HEK293 (cell line): Measurements from ENCODE around the gene MACROD1.

Experiments used
- EGR2 ChIP-seq: fragments of 450-650 bp; formaldehyde crosslinking; IDR thresholded peaks from 2 replicates; pipeline ENCODE4 v1.5.1; 2016; ENCODE audit warnings: low read depth, missing biosample characterization, missing genetic modification characterization
- MZF1 ChIP-seq: fragments of 450-650 bp; formaldehyde crosslinking; IDR thresholded peaks from 2 replicates; pipeline ENCODE4 v1.5.1; 2017; ENCODE audit warnings: missing biosample characterization, missing genetic modification characterization, borderline replicate concordance
- PRDM1 ChIP-seq: fragments of 450-650 bp; formaldehyde crosslinking; IDR thresholded peaks from 2 replicates; pipeline ENCODE4; 2016; ENCODE audit warnings: missing biosample characterization, missing genetic modification characterization
- SCRT1 ChIP-seq: fragments of 450-650 bp; formaldehyde crosslinking; IDR thresholded peaks from 2 replicates; pipeline ENCODE4 v1.5.1; 2016; ENCODE audit warnings: missing biosample characterization, missing genetic modification characterization, borderline replicate concordance
- ZBTB17 ChIP-seq: fragments of 450-650 bp; formaldehyde crosslinking; IDR thresholded peaks from 2 replicates; pipeline ENCODE4 v1.5.1; 2016; ENCODE audit warnings: missing biosample characterization, missing genetic modification characterization
- ZBTB20 ChIP-seq: fragments of 450-650 bp; formaldehyde crosslinking; IDR thresholded peaks from 2 replicates; pipeline ENCODE4 v1.5.1; 2016; ENCODE audit warnings: missing biosample characterization, missing genetic modification characterization
- ZEB2 ChIP-seq: fragments of 450-650 bp; formaldehyde crosslinking; IDR thresholded peaks from 2 replicates; pipeline ENCODE4 v1.5.1; 2016; ENCODE audit warnings: missing biosample characterization, missing genetic modification characterization
- ZFHX2 ChIP-seq: fragments of 450-650 bp; formaldehyde crosslinking; conservative IDR thresholded peaks from 2 replicates; pipeline ENCODE4 v1.5.1; 2016; ENCODE audit warnings: missing biosample characterization, missing genetic modification characterization
- ZFP3 ChIP-seq: fragments of 450-650 bp; formaldehyde crosslinking; IDR thresholded peaks from 2 replicates; pipeline ENCODE4 v1.5.1; 2016; ENCODE audit warnings: low read depth, missing biosample characterization, missing genetic modification characterization
- ZFP37 ChIP-seq: fragments of 450-650 bp; formaldehyde crosslinking; IDR thresholded peaks from 2 replicates; pipeline ENCODE4 v1.5.1; 2016; ENCODE audit warnings: missing biosample characterization, missing genetic modification characterization
- ZIC2 ChIP-seq: fragments of 450-650 bp; formaldehyde crosslinking; IDR thresholded peaks from 2 replicates; pipeline ENCODE4 v1.5.1; 2016; ENCODE audit warnings: missing biosample characterization, missing genetic modification characterization
- ZNF10 ChIP-seq: fragments of 450-650 bp; formaldehyde crosslinking; IDR thresholded peaks from 2 replicates; pipeline ENCODE4 v1.5.1; 2017; ENCODE audit warnings: missing biosample characterization, missing genetic modification characterization
- ZNF112 ChIP-seq: fragments of 450-650 bp; formaldehyde crosslinking; IDR thresholded peaks from 2 replicates; pipeline ENCODE4 v1.5.0; 2017; ENCODE audit warnings: missing biosample characterization, missing genetic modification characterization
- ZNF155 ChIP-seq: fragments of 450-650 bp; formaldehyde crosslinking; IDR thresholded peaks from 2 replicates; pipeline ENCODE4 v1.5.1; 2016; ENCODE audit warnings: missing biosample characterization, missing genetic modification characterization
- ZNF214 ChIP-seq: fragments of 450-650 bp; formaldehyde crosslinking; IDR thresholded peaks from 2 replicates; pipeline ENCODE4 v1.5.1; 2017; ENCODE audit warnings: missing biosample characterization, mild to moderate bottlenecking, missing genetic modification characterization, borderline replicate concordance
- ZNF544 ChIP-seq: fragments of 450-650 bp; formaldehyde crosslinking; IDR thresholded peaks from 2 replicates; pipeline ENCODE4 v1.5.0; 2017; ENCODE audit warnings: missing biosample characterization, missing genetic modification characterization
- ZNF629 ChIP-seq: fragments of 450-650 bp; formaldehyde crosslinking; IDR thresholded peaks from 2 replicates; pipeline ENCODE4 v1.5.1; 2017; ENCODE audit warnings: missing biosample characterization, missing genetic modification characterization
- ZNF707 ChIP-seq: fragments of 450-650 bp; formaldehyde crosslinking; IDR thresholded peaks from 2 replicates; pipeline ENCODE4 v1.5.1; 2016; ENCODE audit warnings: missing biosample characterization, missing genetic modification characterization
- ZNF792 ChIP-seq: fragments of 450-650 bp; formaldehyde crosslinking; IDR thresholded peaks from 2 replicates; pipeline ENCODE4 v1.5.1; 2016; ENCODE audit warnings: missing biosample characterization, missing genetic modification characterization
- ZSCAN16 ChIP-seq: fragments of 450-650 bp; formaldehyde crosslinking; IDR thresholded peaks from 2 replicates; pipeline ENCODE4 v1.5.1; 2016; ENCODE audit warnings: missing biosample characterization, missing genetic modification characterization
- TF ChIP-seq, protein P1 (sequence below): fragments of 450-650 bp; formaldehyde crosslinking; IDR thresholded peaks from 2 replicates; pipeline ENCODE4 v1.5.1; 2017; ENCODE audit warnings: missing biosample characterization, missing genetic modification characterization
- TF ChIP-seq, protein P2 (sequence below): fragments of 450-650 bp; formaldehyde crosslinking; IDR thresholded peaks from 2 replicates; pipeline ENCODE4 v1.5.1; 2016; ENCODE audit warnings: missing biosample characterization, missing genetic modification characterization
- TF ChIP-seq, protein P3 (sequence below): fragments of 450-650 bp; formaldehyde crosslinking; IDR thresholded peaks from 2 replicates; pipeline ENCODE4 v1.5.1; 2016; ENCODE audit warnings: missing biosample characterization, missing genetic modification characterization
- TF ChIP-seq, protein P4 (sequence below): fragments of 450-650 bp; formaldehyde crosslinking; IDR thresholded peaks from 2 replicates; pipeline ENCODE4 v1.5.1; 2016; ENCODE audit warnings: missing biosample characterization, missing genetic modification characterization
- TF ChIP-seq, protein P5 (sequence below): fragments of 450-650 bp; formaldehyde crosslinking; IDR thresholded peaks from 2 replicates; pipeline ENCODE4 v1.5.1; 2016; ENCODE audit warnings: missing biosample characterization, missing genetic modification characterization
- TF ChIP-seq, protein P6 (sequence below): fragments of 450-650 bp; formaldehyde crosslinking; IDR thresholded peaks from 2 replicates; pipeline ENCODE4 v1.5.1; 2016; ENCODE audit warnings: missing biosample characterization, missing genetic modification characterization

MACROD1 gene

DNA sequence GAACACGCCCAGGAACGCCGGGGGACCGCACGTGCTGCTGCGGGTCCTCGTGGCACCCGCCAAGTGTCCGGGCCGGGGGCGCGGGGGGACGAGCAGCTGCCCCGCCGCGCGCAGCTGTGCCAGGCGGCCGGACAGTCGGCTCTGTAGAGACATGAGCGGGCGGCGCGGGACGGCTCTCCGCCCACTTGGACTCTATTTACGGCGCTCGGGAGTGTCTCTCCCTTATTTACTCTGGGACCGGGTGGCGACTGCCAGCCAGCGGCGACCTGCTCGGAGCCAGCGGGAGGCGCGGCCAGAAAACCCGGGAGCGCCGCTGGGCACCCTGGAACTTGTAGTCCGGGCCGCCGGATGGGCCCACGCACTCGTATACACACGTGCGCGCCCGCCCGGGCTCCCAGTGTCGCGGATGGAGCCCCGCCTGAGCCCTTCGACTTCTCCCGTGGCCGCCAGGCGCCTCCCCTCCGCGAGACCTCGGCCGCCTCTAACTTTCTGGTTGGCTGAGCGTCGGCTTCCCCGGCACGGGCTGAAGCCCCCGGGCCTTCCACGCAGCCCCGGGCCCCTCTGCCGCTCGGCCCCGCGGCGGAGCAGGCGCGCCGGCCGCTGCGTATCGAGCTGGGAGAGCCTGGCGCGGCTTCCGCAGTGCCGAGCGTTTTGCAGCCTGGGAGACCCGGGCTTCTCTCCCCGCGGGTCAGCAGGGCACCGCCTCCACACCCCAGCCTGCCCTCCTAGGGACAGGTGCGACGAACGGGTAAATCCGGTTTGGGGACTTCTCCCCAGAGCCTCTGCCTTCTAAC, at the start of gene MACROD1 (continued):
- TF ChIP-seq, protein P1, sequence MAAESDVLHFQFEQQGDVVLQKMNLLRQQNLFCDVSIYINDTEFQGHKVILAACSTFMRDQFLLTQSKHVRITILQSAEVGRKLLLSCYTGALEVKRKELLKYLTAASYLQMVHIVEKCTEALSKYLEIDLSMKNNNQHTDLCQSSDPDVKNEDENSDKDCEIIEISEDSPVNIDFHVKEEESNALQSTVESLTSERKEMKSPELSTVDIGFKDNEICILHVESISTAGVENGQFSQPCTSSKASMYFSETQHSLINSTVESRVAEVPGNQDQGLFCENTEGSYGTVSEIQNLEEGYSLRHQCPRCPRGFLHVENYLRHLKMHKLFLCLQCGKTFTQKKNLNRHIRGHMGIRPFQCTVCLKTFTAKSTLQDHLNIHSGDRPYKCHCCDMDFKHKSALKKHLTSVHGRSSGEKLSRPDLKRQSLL (tag by site-specific recombination): no peak
- TF ChIP-seq ZNF629: no peak
- TF ChIP-seq, protein P2, sequence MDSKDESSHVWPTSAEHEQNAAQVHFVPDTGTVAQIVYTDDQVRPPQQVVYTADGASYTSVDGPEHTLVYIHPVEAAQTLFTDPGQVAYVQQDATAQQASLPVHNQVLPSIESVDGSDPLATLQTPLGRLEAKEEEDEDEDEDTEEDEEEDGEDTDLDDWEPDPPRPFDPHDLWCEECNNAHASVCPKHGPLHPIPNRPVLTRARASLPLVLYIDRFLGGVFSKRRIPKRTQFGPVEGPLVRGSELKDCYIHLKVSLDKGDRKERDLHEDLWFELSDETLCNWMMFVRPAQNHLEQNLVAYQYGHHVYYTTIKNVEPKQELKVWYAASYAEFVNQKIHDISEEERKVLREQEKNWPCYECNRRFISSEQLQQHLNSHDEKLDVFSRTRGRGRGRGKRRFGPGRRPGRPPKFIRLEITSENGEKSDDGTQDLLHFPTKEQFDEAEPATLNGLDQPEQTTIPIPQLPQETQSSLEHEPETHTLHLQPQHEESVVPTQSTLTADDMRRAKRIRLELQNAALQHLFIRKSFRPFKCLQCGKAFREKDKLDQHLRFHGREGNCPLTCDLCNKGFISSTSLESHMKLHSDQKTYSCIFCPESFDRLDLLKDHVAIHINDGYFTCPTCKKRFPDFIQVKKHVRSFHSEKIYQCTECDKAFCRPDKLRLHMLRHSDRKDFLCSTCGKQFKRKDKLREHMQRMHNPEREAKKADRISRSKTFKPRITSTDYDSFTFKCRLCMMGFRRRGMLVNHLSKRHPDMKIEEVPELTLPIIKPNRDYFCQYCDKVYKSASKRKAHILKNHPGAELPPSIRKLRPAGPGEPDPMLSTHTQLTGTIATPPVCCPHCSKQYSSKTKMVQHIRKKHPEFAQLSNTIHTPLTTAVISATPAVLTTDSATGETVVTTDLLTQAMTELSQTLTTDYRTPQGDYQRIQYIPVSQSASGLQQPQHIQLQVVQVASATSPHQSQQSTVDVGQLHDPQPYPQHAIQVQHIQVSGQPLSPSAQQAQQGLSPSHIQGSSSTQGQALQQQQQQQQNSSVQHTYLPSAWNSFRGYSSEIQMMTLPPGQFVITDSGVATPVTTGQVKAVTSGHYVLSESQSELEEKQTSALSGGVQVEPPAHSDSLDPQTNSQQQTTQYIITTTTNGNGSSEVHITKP (tag by site-specific recombination): peak; percentile 40; the same call in 1 of the 2 replicates
- TF ChIP-seq ZBTB20: peak; percentile 96
- peak; percentile 36; the same call in 1 of the 2 replicates for TF ChIP-seq EGR2
- TF ChIP-seq, protein P3, sequence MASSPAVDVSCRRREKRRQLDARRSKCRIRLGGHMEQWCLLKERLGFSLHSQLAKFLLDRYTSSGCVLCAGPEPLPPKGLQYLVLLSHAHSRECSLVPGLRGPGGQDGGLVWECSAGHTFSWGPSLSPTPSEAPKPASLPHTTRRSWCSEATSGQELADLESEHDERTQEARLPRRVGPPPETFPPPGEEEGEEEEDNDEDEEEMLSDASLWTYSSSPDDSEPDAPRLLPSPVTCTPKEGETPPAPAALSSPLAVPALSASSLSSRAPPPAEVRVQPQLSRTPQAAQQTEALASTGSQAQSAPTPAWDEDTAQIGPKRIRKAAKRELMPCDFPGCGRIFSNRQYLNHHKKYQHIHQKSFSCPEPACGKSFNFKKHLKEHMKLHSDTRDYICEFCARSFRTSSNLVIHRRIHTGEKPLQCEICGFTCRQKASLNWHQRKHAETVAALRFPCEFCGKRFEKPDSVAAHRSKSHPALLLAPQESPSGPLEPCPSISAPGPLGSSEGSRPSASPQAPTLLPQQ (tag by site-specific recombination): peak; percentile 99
- TF ChIP-seq ZNF707 (tag by site-specific recombination): no peak
- TF ChIP-seq ZFP3: peak; percentile 100
- TF ChIP-seq, protein P4, sequence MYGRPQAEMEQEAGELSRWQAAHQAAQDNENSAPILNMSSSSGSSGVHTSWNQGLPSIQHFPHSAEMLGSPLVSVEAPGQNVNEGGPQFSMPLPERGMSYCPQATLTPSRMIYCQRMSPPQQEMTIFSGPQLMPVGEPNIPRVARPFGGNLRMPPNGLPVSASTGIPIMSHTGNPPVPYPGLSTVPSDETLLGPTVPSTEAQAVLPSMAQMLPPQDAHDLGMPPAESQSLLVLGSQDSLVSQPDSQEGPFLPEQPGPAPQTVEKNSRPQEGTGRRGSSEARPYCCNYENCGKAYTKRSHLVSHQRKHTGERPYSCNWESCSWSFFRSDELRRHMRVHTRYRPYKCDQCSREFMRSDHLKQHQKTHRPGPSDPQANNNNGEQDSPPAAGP (tag by site-specific recombination): 0 out of 2 replicates have a peak, but pooled peaks have one; percentile 44
- no peak for TF ChIP-seq ZNF112 (tag by site-specific recombination)
- peak; percentile 58 for TF ChIP-seq ZFHX2 (tag by site-specific recombination)
- TF ChIP-seq ZEB2 (tag by site-specific recombination): peak; percentile 66
- peak; percentile 71 for TF ChIP-seq ZBTB17 (tag by site-specific recombination)
- TF ChIP-seq SCRT1: no peak
- no peak for TF ChIP-seq ZNF155 (tag by site-specific recombination)
- TF ChIP-seq MZF1 (tag by site-specific recombination): no peak
- TF ChIP-seq ZNF544 (tag by site-specific recombination): no peak
- no peak for TF ChIP-seq PRDM1
- TF ChIP-seq ZNF214: no peak
- no peak for TF ChIP-seq ZNF10
- TF ChIP-seq ZFP37 (tag by site-specific recombination): 0 out of 2 replicates have a peak, but pooled peaks have one; percentile 33
- TF ChIP-seq, protein P5, sequence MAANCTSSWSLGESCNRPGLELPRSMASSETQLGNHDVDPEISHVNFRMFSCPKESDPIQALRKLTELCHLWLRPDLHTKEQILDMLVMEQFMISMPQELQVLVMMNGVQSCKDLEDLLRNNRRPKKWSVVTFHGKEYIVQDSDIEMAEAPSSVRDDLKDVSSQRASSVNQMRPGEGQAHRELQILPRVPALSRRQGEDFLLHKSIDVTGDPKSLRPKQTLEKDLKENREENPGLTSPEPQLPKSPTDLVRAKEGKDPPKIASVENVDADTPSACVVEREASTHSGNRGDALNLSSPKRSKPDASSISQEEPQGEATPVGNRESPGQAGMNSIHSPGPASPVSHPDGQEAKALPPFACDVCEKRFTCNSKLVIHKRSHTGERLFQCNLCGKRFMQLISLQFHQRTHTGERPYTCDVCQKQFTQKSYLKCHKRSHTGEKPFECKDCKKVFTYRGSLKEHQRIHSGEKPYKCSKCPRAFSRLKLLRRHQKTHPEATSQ (tag by site-specific recombination): peak; percentile 62; the same call in 1 of the 2 replicates
- no peak for TF ChIP-seq ZSCAN16 (tag by site-specific recombination)
- no peak for TF ChIP-seq ZNF792 (tag by site-specific recombination)
- peak; percentile 35; the same call in 1 of the 2 replicates for TF ChIP-seq ZIC2 (tag by site-specific recombination)
- TF ChIP-seq, protein P6, sequence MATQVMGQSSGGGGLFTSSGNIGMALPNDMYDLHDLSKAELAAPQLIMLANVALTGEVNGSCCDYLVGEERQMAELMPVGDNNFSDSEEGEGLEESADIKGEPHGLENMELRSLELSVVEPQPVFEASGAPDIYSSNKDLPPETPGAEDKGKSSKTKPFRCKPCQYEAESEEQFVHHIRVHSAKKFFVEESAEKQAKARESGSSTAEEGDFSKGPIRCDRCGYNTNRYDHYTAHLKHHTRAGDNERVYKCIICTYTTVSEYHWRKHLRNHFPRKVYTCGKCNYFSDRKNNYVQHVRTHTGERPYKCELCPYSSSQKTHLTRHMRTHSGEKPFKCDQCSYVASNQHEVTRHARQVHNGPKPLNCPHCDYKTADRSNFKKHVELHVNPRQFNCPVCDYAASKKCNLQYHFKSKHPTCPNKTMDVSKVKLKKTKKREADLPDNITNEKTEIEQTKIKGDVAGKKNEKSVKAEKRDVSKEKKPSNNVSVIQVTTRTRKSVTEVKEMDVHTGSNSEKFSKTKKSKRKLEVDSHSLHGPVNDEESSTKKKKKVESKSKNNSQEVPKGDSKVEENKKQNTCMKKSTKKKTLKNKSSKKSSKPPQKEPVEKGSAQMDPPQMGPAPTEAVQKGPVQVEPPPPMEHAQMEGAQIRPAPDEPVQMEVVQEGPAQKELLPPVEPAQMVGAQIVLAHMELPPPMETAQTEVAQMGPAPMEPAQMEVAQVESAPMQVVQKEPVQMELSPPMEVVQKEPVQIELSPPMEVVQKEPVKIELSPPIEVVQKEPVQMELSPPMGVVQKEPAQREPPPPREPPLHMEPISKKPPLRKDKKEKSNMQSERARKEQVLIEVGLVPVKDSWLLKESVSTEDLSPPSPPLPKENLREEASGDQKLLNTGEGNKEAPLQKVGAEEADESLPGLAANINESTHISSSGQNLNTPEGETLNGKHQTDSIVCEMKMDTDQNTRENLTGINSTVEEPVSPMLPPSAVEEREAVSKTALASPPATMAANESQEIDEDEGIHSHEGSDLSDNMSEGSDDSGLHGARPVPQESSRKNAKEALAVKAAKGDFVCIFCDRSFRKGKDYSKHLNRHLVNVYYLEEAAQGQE: no peak
